GM06990 (cell line): ENCODE data around the gene F12.

Experiments used
- DNase-seq: peaks from one replicate; pipeline ENCODE4 v3.0.0-alpha.2; 2011; ENCODE audit not compliant: insufficient read length; ENCODE audit errors: extremely low read depth
- H3K27me3 ChIP-seq: replicated peaks from 2 replicates; pipeline ENCODE4 v1.6.0; 2011; ENCODE audit warnings: low read length; ENCODE audit not compliant: control insufficient read depth, insufficient read depth
- H3K36me3 ChIP-seq: 2 replicates; pipeline ENCODE4 v1.5.1; 2011; ENCODE audit warnings: low read length; ENCODE audit not compliant: control insufficient read depth, insufficient read depth
- H3K4me3 ChIP-seq: replicated peaks from 2 replicates; pipeline ENCODE4 v1.5.1; 2011; ENCODE audit warnings: low read depth, mild to moderate bottlenecking, control low read depth, low read length
- CTCF ChIP-seq: IDR thresholded peaks from 2 replicates; pipeline ENCODE4 v1.5.1; 2011; ENCODE audit warnings: low read length, control low read depth, mild to moderate bottlenecking, inconsistent platforms; ENCODE audit not compliant: insufficient read depth, poor library complexity, severe bottlenecking

The F12 gene

GRCh38 chr5:177438468-177438867, 29.1 kb upstream of the F12 start:
- no peak for DNase-seq
- peaks cover 58% of the 10 kb centered on the region for H3K36me3 ChIP-seq
- H3K27me3 ChIP-seq: no peaks in the 10 kb centered on the region
- TF ChIP-seq CTCF: no peak
- no peak overlapping the region for H3K4me3 ChIP-seq

GRCh38 chr5:177437623-177438022, 28.3 kb upstream of the F12 start:
- Histone ChIP-seq H3K27me3 (no peaks in the 10 kb centered on the region), H3K36me3 (peaks cover 65% of the 10 kb centered on the region), H3K4me3 (no peak overlapping the region)
- no peak for DNase-seq
- TF ChIP-seq CTCF: no peak

- TF ChIP-seq CTCF: no peak
- peaks cover 61% of the 10 kb centered on the region for H3K36me3 ChIP-seq
- peak; percentile 17 for DNase-seq
- no peaks in the 10 kb centered on the region for H3K27me3 ChIP-seq
- no peak overlapping the region for H3K4me3 ChIP-seq
Observed at GRCh38 chr5:177435847-177436536, 26.6 kb upstream of the F12 start.

GRCh38 chr5:177434942-177435738, 25.8 kb upstream of the F12 start:
- no peak for TF ChIP-seq CTCF
- no peak for DNase-seq
- Histone ChIP-seq H3K27me3 (no peaks in the 10 kb centered on the region), H3K36me3 (peaks cover 55% of the 10 kb centered on the region), H3K4me3 (no peak overlapping the region)

GRCh38 chr5:177434437-177434836, 25.1 kb upstream of the F12 start:
- H3K36me3 ChIP-seq: peaks cover 54% of the 10 kb centered on the region
- DNase-seq: no peak

More at GRCh38 chr5:177434437-177434836, 25.1 kb upstream of the F12 start:
- no peak overlapping the region for H3K4me3 ChIP-seq
- no peak for TF ChIP-seq CTCF
- no peaks in the 10 kb centered on the region for H3K27me3 ChIP-seq
